ENCODE measurements around the gene ZBED3.

Gene ZBED3

DNA sequence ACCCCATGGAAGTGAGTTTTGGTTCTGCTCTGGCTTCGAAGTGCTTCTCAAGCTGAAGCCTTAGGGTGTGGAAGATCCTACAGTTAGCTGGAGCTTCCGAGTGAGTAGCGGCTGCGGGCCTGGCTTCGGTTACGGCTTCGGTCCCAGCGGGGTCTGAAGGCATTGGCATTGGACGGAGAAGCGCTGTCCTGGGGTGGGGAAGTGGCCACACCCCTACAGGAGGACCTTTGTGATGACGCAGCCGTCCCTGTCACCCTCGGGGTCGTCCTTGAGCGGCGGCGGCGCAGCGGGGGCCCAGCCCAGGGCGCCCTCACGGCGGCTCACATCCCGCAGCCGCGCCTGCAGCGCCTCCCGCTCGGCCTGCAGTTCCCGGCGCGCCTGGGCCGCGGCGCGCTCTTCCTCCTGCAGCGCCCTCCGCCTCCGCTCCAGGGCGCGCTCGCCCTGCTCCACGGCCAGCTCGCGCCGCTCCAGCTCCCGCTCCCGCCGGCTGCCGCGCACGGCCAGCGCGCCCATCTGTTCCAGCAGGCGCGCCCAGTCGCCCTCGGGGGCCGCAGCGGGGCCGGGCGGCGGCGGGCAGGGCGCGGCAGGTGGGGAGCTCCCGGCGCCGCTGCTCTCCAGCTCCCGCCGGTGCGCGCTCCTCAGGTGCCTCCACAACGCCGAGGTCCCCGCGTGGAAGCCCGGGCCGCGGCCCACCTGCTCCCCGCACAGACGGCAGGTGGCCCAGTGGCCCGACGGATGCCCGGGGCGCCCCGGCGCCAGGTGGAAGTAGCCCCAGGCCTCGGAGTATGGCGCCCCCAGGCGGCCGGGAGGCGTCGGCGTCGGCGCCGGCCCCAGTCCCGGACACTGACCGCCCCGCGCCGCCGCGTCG is 9.9 kb downstream of the ZBED3 start:
- peak in 2 of 4 experiments; percentile 10 to 30 for DNase-seq

DNA sequence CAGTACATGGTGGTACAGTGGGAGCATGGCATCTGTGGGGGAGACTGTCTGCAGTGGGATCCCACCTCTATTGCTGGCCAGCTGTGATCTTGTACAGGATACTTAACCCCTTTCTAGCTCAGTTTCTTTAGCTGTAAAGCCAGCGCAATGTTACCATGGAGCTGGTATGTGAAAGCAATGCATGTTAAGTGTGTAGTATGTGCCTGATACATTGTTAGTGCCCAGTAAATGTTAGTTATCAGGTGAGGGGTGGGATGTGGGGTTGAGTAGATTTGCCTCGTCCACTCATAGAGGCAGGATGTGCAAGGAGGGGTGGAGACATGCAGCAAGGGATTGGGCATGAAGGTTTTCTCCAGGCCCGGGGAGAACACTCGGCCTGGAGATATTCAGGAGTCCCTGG is 12.3 kb downstream of the ZBED3 start:
- DNase-seq = no peak

DNA sequence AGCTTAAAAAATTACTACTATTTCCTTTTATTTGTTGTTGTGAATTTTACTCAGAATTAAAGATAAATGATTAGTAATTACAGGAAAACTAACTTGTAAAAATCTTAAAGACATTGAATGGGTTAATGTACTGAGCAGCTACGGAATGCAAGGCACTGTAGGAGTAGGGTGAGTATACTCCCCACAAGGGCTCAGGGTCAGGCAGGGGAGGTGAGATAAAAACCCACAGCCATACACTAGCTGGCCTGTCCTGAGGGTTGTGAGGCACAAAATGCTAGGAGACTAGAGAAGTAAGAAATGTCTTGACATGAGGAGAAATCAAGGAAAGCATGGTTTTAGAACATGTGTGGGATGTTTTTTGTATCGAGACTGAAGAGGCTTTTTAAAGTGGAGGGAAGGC is 13.4 kb downstream of the ZBED3 start:
- DNase-seq = no peak

DNA sequence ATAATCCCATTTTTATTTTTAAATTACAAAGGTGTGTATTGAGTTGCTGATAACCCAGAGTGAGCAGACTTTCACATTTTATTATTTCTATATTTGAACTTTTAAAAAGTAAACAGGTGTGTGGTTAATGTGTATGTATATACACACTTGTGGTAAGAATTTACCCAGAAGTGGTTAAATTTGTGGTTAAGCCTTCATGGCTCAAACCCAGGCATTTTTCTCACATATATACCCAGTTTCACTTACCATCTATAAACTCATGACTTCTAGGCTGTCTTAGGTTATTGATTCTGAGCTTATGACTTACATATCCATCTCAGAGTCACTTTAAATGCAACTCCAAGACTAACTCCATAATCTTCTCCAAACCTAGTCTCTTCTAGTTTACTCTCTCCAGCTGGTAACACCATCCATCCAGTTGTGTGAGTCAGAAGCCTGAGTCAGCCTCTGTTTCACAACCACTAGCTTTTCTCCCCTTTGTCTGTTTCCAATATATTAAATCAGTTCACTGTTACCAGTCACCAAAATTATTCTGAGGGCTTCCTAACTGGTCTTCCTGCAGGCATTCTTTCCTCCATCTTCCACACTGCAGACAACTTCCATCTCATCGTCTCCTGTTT is 20.2 kb downstream of the ZBED3 start:
- DNase-seq = no peak

DNA sequence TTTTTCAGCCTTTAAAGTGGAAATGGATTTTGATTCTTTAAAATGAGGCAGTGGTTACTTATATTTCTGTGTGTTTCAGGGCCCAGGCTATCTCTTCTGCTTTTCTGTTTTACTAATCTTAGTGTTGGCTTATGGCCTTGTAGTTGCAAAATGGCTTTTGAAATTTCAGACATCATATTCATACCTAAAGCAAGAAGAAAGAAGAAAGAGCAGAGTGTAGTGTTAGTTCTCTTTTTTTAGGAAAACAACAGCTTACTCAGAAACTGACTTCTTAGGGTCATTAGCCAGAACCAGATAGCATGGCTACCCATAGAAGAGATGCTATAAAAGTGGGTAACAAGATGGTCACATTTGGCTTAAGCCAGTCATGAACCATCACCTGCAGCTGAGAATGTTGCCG is 20.9 kb downstream of the ZBED3 start:
- no peak for DNase-seq

DNA sequence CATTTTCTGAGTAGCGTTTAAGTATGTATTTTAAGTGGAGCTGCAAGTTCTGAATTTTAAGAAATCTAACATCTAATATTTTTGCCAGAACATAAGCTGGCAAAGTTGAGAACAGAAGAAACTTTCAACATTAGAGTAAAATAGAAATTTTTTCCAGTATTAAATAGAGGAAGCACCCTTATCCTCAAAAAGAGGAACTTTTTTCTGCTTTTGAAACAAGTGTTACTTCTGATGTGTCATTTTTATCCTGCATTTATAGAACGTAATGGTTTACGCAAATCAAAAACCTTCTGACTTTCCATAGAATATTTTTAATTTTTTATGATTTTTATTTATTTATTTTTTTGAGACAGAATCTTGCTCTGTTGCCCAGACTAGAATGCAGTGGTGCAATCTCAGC is 21.8 kb downstream of the ZBED3 start:
- no peak for DNase-seq

DNA sequence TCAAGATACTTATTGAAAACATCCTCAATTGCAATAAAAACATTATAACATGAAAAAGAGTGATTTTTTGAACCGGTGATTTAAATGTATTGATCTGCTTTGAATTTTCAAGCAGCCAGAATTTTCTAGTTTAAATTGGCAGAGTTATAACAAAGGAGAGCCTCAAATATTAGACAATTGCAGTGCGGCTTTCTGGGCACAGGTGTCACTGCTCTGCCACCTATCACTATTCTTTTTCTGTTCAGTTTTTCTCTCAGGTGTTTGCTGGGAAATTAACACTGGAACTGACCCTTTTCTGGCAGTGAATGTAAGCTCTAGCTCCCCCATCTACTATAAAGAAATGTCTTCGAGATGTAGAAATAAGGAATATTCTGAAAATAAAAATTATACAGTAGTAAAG is 23.0 kb downstream of the ZBED3 start:
- no peak for DNase-seq

DNA sequence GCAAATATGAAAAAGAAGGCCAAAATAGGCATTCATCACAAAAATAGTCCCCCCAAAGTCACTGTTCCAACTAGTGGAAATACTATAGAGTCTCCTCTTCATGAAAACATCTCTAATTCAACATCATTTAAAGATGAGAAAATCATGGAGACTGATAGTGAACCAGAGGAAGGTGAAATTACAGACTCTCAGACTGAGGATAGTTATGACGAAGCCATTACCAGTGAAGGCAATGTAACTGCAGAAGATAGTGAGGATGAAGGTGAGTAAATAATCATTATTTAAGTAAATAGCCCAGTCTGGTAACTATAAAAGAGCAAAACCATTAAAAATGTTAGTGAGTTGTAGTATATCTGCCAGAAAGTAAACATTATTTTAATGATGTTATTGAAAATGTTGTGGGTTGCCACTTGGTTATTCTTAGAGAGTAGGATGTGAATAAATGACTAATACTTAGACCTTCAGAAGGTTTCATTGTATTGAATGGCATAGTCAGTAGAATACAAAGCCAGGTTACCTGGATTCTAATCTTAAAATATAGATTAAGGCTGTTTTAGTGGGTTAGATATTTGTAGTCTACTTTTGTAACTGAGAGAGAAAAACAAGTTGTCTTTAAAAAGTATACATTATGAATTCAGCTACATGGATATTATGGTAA is 40.5 kb downstream of the ZBED3 start:
- no peak for DNase-seq

DNA sequence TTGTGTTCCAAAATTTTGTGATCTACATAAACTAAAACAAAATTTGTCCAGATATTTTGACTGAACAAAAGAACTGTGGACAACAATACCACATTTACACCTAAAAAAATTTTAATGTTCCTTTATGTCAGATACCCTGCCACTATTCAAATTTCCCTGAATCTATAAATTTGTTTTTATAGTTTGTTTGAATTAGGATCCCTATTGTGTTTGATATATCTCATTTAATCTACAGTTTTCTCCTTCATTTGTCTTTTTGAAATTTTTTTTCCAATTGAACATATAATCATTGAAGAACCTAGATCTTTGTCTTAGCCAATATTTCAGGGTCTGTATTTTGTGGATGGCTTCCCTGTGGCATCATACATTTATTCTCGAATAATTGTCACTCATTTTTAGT is 51.1 kb downstream of the ZBED3 start:
- DNase-seq = no peak

DNA sequence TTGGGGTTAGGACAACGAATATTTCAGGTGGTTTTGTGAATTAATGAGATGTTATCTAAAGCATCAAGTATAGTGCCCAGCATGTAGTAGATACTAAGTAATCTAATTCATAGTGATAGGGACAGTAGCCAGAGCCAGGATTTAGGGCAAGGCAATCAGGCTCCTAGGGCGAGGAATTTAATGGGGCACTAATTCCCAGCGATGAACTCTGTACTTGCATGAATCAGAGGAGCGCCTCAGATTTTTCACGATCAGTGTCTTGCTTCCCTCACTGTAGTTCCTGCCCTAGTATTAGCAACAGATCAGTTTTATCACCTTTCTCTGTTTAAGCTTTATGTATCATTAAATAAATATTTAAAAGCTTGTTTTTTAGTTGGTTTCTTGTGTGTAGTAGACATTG is 53.7 kb downstream of the ZBED3 start:
- no peak for DNase-seq

DNA sequence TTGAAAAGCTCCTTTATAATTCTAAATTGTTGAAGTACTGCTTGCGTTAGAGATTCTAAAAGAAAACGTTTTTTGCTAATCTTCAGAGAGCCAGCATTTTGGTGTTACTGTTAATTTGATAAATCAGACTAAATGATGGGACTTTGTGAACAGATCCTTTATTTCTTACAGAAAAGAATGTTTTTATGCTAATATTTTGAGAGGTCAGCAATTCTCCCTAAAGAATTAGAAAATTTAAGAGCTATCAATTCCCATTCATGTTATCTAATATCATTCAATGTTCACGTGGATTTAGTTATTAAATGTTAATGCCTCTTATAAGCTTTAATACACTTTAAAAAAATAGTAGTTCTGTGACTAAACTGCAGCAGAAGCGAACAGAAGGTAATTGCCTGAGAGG is 54.5 kb downstream of the ZBED3 start:
- no peak for DNase-seq

DNA sequence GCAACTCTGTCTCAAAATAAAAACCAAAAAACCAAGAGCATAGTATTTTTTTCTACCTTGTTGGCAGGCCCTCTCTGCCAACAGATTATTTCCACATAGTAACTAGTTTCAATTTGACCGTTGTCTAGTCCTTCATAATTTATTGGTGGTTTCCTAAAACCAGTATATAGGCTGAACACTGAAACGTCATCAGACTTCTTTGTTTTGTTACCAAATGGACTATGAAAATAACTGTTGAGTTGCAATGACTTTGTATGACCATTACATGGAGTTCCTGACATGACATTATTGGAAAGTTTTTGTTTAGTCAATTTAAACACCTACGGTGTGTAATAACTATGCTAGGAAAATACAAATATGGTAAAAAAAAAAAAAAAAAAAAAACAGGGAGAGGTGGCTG is 55.2 kb downstream of the ZBED3 start:
- no peak for DNase-seq

DNA sequence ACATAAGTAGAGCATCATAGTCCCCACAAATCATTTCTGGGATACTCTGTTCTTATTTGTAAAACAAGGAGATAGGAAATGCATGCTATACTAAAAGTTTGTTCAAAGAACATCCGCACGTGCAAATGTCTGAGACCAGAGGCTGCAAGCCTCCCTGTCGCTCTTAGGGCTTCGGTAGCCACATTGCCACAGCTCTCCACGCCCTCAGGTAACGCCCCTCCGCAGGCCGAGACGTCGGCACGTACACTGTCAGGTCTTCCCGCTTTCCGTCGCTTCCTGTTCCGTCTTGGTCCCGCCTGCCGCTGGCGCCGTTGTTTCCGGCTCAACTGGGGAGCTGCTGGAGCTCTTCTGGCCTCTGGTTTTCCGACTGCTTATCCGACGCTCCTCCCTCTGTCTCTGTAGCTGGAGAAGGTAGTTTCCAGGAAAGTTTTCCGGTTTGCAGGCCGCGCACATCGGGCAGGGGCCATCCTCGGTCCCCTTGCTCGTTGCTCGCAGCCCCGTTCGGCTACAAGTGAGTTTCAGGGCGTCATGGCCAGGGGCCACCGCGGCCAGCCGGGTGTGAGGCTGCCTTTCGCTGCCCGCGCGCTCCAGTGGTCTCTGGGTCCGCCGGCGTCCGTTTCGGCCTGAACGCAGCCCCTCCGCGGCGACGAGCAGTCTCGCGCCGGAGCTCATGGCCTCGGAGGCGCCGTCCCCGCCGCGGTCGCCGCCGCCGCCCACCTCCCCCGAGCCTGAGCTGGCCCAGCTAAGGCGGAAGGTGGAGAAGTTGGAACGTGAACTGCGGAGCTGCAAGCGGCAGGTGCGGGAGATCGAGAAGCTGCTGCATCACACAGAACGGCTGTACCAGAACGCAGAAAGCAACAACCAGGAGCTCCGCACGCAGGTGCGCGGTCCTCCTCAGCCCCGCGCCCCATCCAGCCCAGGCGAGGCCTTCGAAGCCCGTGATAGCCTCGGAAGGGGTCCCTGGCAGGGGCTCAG is 56.7 kb downstream of the ZBED3 start, which contains the start of gene AGGF1:
Gene AGGF1 (plus strand): TSS at position 308 of the 975 bp plus-strand sequence. CDS start 363 bp downstream, at position 671.
- peak; percentile 73 to 83 (median 76) for DNase-seq

DNA sequence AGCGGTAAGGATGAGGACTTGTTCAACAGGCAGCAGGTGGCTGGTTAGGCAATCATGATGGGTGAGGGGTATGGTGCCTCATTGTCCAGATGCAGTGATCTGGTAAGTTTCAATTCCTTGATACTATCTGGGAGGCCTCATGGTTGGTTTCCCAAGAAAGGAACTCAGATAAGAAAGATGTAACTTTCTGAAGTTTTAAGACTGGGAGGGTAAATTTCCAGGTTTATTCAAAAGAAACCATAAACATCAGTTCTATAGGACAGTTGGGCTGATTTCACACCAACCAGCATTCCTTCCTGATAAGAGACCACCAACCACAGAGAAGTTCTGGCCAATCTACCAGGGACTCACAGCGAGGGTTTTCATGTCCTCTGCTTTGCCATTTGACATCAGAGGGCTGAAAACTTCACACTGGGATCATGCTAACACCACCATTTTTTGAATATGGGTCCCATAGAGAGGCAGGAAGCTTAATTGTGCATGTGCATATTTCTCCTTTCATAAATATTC is 57.7 kb downstream of the ZBED3 start:
- DNase-seq = no peak

DNA sequence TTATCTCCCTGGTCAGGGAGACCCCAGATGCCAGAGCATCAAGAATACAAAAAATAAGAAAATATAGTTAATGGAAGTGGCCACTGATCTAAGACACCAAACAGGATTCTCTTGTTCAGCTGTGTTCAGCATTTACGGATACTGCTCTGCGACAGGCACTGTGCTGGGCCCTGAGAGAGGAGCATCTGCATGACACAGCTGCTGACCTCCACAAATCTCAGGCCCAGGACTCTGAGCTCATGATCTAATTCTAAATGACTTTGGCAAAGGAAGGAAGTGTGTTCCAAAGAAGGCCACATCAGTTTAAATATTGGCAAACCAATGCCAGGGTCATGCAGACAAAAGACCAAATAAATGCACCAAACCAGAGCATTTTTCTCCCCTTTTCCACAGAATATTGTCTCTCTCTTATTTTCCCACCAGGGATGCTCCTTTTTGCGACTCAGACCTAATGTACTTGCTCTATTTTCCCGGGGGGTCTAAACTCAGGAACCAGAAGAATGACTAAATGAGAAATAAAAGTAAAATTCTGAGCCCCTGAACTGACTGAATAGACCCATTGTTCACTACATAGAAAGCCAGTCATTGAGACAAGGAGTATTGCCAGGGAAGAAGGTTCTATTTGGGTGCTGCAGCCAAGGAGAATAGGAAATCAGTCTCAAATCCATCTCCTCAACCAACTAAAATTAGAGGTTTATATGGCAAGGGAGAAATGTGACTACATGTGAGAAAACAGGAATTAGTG is 58.3 kb downstream of the ZBED3 start:
- no peak for DNase-seq

DNA sequence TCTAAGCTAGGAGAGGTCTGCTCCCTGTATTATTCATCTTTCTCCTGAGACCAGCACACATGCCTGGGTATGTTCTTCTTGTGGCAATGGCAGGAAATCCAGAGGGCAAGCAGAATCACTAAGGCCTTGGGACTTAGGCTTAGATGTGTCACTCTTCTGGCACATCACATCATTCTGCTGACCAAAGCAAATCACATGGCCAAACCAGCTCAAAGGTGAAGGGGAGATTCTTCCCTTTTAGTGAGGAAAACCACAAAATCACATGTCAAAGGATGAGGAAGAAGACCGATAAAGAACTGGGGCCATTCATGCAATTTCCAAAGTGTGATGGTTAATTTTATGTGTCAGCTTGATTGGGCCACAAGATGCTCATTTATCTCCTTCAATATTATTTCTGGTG is 62.6 kb downstream of the ZBED3 start:
- DNase-seq = no peak

DNA sequence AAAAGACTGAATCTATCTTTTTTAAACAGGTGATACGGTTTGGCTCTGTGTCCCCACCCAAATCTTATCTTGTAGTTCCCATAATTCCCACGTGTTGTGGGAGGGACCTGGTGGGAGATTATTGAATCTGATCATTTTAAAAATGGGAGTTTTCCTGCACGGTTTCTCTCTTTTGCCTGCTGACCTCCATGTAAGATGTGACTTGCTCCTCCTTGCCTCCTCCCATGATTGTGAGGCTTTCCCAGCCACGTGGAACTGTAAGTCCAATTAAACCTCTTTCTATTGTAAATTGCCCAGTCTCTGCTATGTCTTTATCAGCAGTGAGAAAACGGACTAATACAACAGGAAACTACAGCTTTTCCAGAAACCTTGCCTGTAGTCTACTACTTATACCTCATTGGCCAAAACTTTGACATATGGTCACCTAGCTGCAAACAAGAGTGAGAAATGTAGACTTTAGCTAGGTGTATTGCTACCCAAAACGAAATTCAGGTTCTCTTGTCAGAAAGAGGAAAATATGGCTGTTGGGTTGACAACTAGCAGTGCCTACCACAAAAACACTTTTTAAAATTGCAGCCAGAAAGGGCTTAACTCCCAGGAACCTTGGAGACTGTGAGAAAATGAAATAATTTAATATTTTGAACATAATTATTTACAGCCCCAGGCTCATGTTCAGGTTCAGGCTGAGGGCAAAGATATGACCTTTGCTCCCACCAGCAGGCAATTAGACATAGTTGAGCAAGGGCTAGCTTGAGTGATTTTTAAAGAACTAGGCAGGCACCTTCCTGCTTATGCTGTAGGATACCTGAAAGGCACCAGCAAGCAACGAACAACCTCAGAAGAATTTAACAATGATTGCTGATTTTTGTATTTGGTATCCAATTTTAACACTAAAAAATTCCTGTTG is 64.3 kb downstream of the ZBED3 start:
- no peak for DNase-seq
